HCT116 (cell line): ENCODE data around the gene DNAJC6. TPM values are rescaled to one million over a fixed set of nuclear protein-coding genes. Genes with fewer than 3 reads are reported as not detected.

ENCODE experiments used
- ATAC-seq: fragments of 200-7000 bp; cut with Tn5 transposase; 2 replicates; pipeline ENCODE4 v1.9.1; 2020; ENCODE audit warnings: mild to moderate bottlenecking, moderate library complexity
- BruUV-seq: library from RNA; stranded (reverse); fragments of 400-500 nt; replicated peaks from 2 replicates; lab custom pipeline; 2021; lab: Mats Ljungman, UMichigan
- CTCF ChIA-PET: fragments of 300-600 bp; sonication (Branson Sonifier 250); formaldehyde crosslinking; loops from one replicate; lab custom pipeline; 2021; ENCODE audit warnings: antibody characterized with exemption; lab: Charles Lee
- POLR2A ChIA-PET: fragments of 300-600, 350-600 bp; sonication (Branson Sonifier 250); formaldehyde crosslinking; loops from one replicate; lab custom pipeline; 2021; ENCODE audit warnings: antibody characterized with exemption; lab: Charles Lee
- RAD21 ChIA-PET, 2 experiments: fragments of 300-600 bp; sonication (Branson Sonifier 250); formaldehyde crosslinking; loops; one replicate each; lab custom pipeline; 2023; ENCODE audit warnings: low total read pairs in 2 of 2; ENCODE audit not compliant: uncharacterized antibody in 2 of 2, unreplicated experiment in 2 of 2, low non-redundant PET in 1 of 2; lab: Charles Lee
- DNase-seq: peaks from one replicate; pipeline ENCODE4 v3.0.0-alpha.2; 2010; ENCODE audit warnings: low read depth, low spot score
- H2AFZ ChIP-seq: fragments of 200-600 bp; shearing (Covaris generic), sonication (generic); 2 replicates; pipeline ENCODE4 v1.6.1; 2017; ENCODE audit warnings: low read depth, mixed run types, mixed read lengths, antibody characterized with exemption, low read length; ENCODE audit not compliant: poor library complexity, severe bottlenecking
- H3K27ac ChIP-seq: 2 replicates; pipeline ENCODE4 v1.5.1; 2012; ENCODE audit warnings: low read depth, low read length
- H3K27me3 ChIP-seq: fragments of 200-600 bp; sonication (generic); 2 replicates; pipeline ENCODE4 v1.6.1; 2016; ENCODE audit warnings: mixed run types, low read length, mixed read lengths; ENCODE audit not compliant: insufficient read depth
- H3K36me3 ChIP-seq, 2 experiments: fragments of 200-500 bp in 1 of 2; fragments of 200-600 bp in 1 of 2; sonication (Bioruptor generic) in 1 of 2; sonication (generic) in 1 of 2; 2 replicates each; pipeline versions ENCODE4 v1.5.1 to v1.6.1; 2014 to 2016; ENCODE audit warnings: low read length in 2 of 2, inconsistent platforms in 1 of 2, mixed read lengths in 1 of 2, mixed run types in 1 of 2; ENCODE audit not compliant: insufficient read depth in 2 of 2, control insufficient read depth in 1 of 2
- H3K4me1 ChIP-seq, 2 experiments: fragments of 200-600 bp in 1 of 2; sonication (generic) in 1 of 2; 2 replicates each; pipeline versions ENCODE4 v1.5.1 to v1.6.1; 2012 to 2017; ENCODE audit warnings: low read length in 2 of 2, inconsistent platforms in 1 of 2, mild to moderate bottlenecking in 1 of 2, mixed read lengths in 1 of 2, mixed run types in 1 of 2, moderate library complexity in 1 of 2; ENCODE audit not compliant: insufficient read depth in 2 of 2, control insufficient read depth in 1 of 2
- H3K4me2 ChIP-seq: fragments of 200-600 bp; sonication (generic); 2 replicates; pipeline ENCODE4 v1.6.1; 2017; ENCODE audit warnings: mixed run types, low read length, mixed read lengths
- H3K4me3 ChIP-seq, 2 experiments: fragments of 200-600 bp in 1 of 2; sonication (generic) in 1 of 2; replicated peaks in 1 of 2; 2 replicates each; pipeline ENCODE4 v1.5.1; 2011 to 2016; ENCODE audit warnings: low read length in 2 of 2, control low read depth in 1 of 2, low read depth in 1 of 2, mild to moderate bottlenecking in 1 of 2, mixed read lengths in 1 of 2, mixed run types in 1 of 2
- H3K79me2 ChIP-seq: fragments of 200-600 bp; sonication (generic); 2 replicates; pipeline ENCODE4 v1.6.1; 2017; ENCODE audit warnings: mild to moderate bottlenecking, mixed run types, low read length, moderate library complexity, mixed read lengths; ENCODE audit not compliant: insufficient read depth
- H3K9ac ChIP-seq: fragments of 200-600 bp; sonication (generic); 2 replicates; pipeline ENCODE4 v1.6.1; 2016; ENCODE audit warnings: low read length, mixed read lengths
- H3K9me2 ChIP-seq: fragments of 200-600 bp; sonication (generic), shearing (Covaris generic); 2 replicates; pipeline ENCODE4 v1.6.1; 2017; ENCODE audit warnings: mixed run types, mild to moderate bottlenecking, moderate library complexity; ENCODE audit not compliant: insufficient read depth
- H3K9me3 ChIP-seq, 2 experiments: fragments of 200-500 bp in 1 of 2; fragments of 200-600 bp in 1 of 2; sonication (Bioruptor generic) in 1 of 2; sonication (generic) in 1 of 2; 2 replicates each; pipeline ENCODE4 v1.6.1; 2014 to 2017; ENCODE audit warnings: low read length in 2 of 2, mixed read lengths in 2 of 2, inconsistent platforms in 1 of 2, low read depth in 1 of 2, mild to moderate bottlenecking in 1 of 2, mixed run types in 1 of 2, moderate library complexity in 1 of 2; ENCODE audit not compliant: control insufficient read depth in 1 of 2, insufficient read depth in 1 of 2
- H4K20me1 ChIP-seq: fragments of 200-600 bp; sonication (generic), shearing (Covaris generic); 2 replicates; pipeline ENCODE4 v1.6.1; 2017; ENCODE audit warnings: mixed run types, mild to moderate bottlenecking, moderate library complexity; ENCODE audit not compliant: insufficient read depth
- CEBPB ChIP-seq: IDR thresholded peaks from 2 replicates; pipeline ENCODE4 v1.6.1; 2012; ENCODE audit warnings: low read depth
- EZH2phosphoT487 ChIP-seq: fragments of 200-600 bp; IDR thresholded peaks from 2 replicates; pipeline ENCODE4 v1.6.1; 2018; ENCODE audit warnings: antibody characterized with exemption, borderline replicate concordance
- FOSL1 ChIP-seq: IDR thresholded peaks from 2 replicates; pipeline ENCODE4 v1.6.1; 2012; ENCODE audit warnings: low read depth
- JUND ChIP-seq: IDR thresholded peaks from 2 replicates; pipeline ENCODE4 v1.6.1; 2012
- POLR2A ChIP-seq: IDR thresholded peaks from 2 replicates; pipeline ENCODE4 v1.7.0; 2011; ENCODE audit warnings: borderline replicate concordance; ENCODE audit not compliant: insufficient read depth, insufficient read length; ENCODE audit errors: extremely low read depth
- REST ChIP-seq: IDR thresholded peaks from 2 replicates; pipeline ENCODE4 v1.6.1; 2012; ENCODE audit warnings: low read depth
- SRF ChIP-seq: IDR thresholded peaks from 2 replicates; pipeline ENCODE4 v1.6.1; 2012; ENCODE audit warnings: low read depth
- ZBTB33 ChIP-seq: IDR thresholded peaks from 2 replicates; pipeline ENCODE4 v1.6.1; 2011; ENCODE audit warnings: mild to moderate bottlenecking, low read length, moderate library complexity; ENCODE audit not compliant: insufficient replicate concordance; ENCODE audit errors: extremely low read depth
- intact Hi-C: fragments of 100-400 bp; cut with micrococcal nuclease; formaldehyde crosslinking; loops from 2 replicates; pipeline ENCODE4 v1.10.0; 2022
- total RNA-seq: library from RNA; stranded (reverse); gene quantifications from one replicate; pipeline ENCODE4 v1.2.1, GENCODE V29; 2021; ENCODE audit not compliant: unreplicated experiment

DNAJC6 gene
- total RNA-seq, 1 experiment from 2014 or later: 9.0 TPM

GRCh38 chr1:65429806-65430205 lies 120.5 kb downstream of the DNAJC6 start:
- H3K4me1 ChIP-seq: peaks cover 9 to 30% of the 10 kb centered on the region in 2 experiments
- no peak overlapping the region for H2AFZ ChIP-seq
- H3K9ac ChIP-seq: no peak overlapping the region
- intact Hi-C loops: loop anchor here (10.0 kb wide), 3 partner anchors 195 to 815 kb away; no protein-coding TSS in a partner anchor
- RAD21 ChIA-PET: no interaction called here
- peaks cover 0 to 3% of the 10 kb centered on the region in 2 experiments; a peak in 2 of 4 replicates for H3K36me3 ChIP-seq
- no peaks in the 10 kb centered on the region for H4K20me1 ChIP-seq
- TF ChIP-seq FOSL1 (peak; percentile 61), POLR2A (no peak), ZBTB33 (no peak), EZH2phosphoT487 (no peak), CEBPB (peak; percentile 47), REST (no peak), SRF (no peak), JUND (0 out of 2 replicates have a peak, but pooled peaks have one; percentile 45)
- H3K9me3 ChIP-seq: no peaks in the 10 kb centered on the region
- DNase-seq (no peak), ATAC-seq (no peak)
- H3K4me2 ChIP-seq: peak overlapping the region; percentile 44
- no peak overlapping the region for H3K4me3 ChIP-seq
- H3K79me2 ChIP-seq: peaks cover 4% of the 10 kb centered on the region
- H3K27me3 ChIP-seq: no peaks in the 10 kb centered on the region
- POLR2A ChIA-PET: interaction anchor here (1.3 kb wide), 1 partner anchor 10 kb away, joined by 3 read pairs; the partner anchor contains the start of genes LEPR and LEPROT
- no TSS peak for BruUV-seq
- H3K9me2 ChIP-seq: no peaks in the 10 kb centered on the region
- CTCF ChIA-PET: interaction anchor here (2.8 kb wide), 1 partner anchor 10 kb away, joined by 13 read pairs; the partner anchor contains the start of genes LEPR and LEPROT
- H3K27ac ChIP-seq: no peak overlapping the region
